Astrocyte of the hippocampus (primary cell): ENCODE results near the gene FAM20C.
"Not testable (repeated sequence)": the region's sequence is repeated elsewhere in the genome, so short reads cannot be mapped to it uniquely, and the experiment has no call there.

ENCODE experiments used
- DNase-seq: peaks from one replicate; pipeline ENCODE4 v3.0.0; 2011; ENCODE audit warnings: low read depth, low spot score

The FAM20C gene

GRCh38 chr7:290554-291372, 98.4 kb downstream of the FAM20C start:
- no peak for DNase-seq

DNA sequence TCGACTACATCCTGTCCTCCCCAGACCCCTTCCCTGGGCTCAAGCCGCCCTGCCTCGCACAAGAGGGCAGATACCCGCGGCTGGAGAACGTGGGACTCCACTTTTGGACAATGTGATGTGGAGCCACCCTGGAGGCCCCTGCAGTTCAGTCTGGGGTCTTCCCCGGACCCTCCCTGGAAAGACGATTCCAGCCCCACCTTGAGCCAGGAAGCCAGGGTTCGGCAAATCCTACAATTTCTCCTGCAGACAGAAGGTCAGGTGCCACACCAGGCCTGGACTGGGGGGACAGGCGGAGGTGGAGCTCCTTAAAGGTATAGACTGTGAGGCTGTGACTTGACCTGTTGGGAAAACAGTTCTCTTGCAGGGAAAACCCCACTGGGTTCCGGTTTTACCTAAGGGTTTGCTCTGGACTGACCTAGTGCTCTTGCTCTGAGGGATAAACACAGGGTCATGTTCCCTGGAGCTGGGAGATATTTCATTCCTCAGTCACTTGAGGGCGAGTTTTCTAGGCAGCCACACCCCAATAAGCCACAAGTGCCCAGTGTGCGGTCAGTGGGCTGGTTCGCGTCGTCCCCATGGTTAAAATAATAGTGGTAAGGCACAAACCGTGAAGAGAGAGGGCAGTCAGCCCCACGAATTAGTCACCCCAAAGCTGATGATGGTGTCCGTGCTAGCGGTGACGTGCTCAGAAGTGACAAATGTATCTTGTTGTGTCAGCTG, 99.2 kb downstream of the FAM20C start:
- no peak for DNase-seq

- DNase-seq: no peak
Observed at GRCh38 chr7:292226-292625, 99.9 kb downstream of the FAM20C start.

DNA sequence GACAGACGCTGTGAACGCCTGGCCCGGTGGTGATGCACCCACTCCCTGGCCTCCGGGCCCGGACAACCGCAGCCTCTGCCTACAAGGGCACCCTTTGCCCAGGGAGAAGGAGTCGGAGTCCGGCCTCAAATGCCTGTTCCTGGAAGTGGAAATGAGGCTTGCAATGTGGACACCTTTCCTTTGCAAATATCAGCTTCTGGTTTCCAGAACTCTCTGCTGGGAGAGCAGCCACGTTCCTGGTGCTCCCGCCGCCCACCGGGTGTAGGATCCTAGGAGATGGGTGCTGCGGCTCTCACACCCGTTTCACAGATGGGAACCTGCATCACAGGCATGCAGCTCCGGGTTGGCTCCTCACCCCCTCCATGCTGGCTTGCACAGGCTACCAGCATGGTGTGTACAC, 100.5 kb downstream of the FAM20C start:
- no peak for DNase-seq

- no peak for DNase-seq
Observed at GRCh38 chr7:293681-294439, 101.5 kb downstream of the FAM20C start.

GRCh38 chr7:294440-295154, 102.2 kb downstream of the FAM20C start:
- DNase-seq: no peak

DNA sequence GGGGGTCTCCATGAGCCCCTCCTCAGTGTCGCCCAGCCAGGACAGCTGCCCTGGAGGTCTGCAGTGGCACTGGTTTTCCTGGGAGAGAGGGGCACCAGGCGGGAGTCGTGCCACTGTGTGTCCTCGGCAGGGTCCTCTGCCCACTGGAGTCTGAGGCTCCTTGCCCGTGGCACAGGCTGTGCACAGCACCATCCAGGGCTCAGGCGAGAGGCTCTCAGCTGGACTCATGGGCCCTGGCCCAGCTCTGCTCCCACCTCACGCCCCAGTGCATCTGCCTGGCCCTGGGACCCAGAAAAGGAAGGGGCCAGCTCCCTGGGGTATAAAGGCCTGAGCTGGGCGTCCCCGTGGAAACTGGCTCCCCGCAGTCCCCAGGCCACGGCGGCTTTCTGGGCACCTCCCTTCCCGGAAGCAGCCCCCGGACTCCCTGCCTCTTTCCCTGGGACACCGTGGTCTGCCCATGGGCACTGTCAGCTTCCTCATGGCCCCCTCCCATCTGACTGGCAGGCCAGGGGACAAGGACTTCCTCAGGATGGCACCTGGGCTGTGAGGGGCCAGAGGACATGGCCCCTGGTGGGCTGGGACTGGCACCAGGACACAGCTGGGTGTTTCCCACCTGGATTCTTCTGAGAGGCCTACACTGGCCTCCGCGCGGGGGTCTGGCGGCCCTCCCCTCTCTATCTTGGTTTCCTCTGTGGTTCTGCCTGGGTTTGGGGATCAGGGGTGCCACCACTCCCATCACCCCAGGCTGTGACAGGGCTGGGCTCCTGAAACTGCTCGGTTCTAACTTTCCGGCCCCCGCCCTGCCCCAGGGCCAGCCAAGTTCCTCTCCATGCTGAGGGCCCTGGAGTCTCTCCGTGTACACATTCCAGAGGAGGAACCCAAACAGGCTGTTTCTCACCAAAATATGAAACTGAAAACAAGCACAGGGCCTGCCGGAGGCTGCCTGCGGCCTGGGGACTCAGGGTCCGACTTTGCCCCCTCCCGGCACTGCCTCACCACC, 103.1 kb downstream of the FAM20C start:
- DNase-seq: no peak

DNA sequence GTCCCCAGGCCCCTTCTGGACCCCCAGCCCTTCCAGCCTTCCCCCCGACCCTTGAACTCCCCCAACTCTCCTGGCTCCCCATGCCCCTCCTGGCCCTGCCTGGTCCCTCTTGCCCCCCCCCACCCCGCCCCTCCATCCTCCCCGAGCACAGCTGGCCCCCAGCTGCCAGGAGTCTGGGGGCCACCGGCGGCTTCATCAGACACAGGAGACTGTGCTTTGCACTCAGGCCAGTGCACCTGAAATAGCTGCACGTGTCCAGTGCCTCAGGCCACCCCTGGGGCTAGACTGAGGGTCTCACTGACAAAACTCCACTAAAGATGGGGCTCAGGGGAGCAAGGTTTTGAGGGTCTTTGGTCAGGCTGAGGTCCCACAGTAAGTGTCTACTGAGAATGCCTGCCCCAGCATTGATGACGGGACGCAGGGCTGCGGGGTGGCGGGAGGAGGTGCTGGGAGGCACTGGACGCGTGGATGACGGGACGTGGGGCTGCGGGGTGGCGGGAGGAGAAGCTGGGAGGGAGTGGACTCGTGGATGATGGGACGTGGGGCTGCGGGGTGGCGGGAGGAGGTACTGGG, 104.1 kb downstream of the FAM20C start:
- no peak for DNase-seq

DNA sequence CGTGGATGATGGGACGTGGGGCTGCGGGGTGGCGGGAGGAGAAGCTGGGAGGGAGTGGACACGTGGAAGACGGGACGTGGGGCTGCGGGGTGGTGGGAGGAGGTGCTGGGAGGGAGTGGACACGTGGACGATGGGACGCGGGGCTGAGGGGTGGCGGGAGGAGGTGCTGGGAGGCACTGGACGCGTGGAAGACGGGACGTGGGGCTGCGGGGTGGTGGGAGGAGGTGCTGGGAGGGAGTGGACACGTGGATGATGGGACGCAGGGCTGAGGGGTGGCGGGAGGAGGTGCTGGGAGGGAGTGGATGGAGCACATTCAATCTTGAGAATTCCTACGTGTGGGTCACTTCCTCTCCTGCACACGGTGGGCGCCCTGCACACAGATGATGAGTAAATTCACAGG, 104.8 kb downstream of the FAM20C start:
- not testable (repeated sequence) for DNase-seq

- DNase-seq: no peak
Observed at GRCh38 chr7:297611-298374, 105.4 kb downstream of the FAM20C start.

- DNase-seq: no peak
Observed at GRCh38 chr7:298375-298702, 106.0 kb downstream of the FAM20C start.

DNA sequence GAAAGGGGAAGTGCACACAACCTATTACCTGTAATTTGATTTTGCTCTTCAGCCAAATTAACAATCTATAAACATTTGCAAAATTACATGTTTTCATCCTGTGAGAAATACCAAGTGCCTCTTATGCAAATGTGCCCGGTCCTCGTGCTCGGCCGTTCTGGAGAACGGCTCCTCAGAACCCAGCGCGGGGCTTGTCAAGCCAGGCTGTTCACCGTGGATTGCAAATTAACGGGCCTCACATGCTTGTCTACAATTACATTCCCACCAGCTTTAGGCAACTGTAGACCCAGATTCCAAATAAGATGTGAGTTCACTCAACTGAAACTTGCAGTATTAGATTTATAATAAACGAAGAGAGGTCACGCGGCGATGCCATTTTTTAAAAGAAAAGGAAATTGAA, 106.4 kb downstream of the FAM20C start:
- DNase-seq: no peak

DNA sequence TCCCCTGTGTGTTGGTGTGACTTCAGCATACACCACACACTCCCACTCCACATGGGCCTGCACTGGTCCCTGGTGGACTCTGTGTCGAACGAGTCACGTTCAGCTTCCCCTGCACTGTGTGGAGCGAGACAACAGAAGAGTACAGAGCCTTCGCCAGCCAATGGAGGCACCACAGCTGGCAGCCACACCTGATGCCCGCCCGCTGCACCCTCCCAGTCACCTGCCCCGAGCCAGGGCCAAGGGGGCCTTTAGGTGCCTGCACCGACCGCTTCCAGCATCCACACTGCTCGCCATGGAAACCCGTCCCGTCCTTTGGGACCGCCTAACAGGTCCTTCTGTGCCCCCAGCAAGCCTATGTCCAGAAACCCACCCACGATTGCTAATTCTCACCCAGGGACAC, 106.8 kb downstream of the FAM20C start:
- no peak for DNase-seq

DNA sequence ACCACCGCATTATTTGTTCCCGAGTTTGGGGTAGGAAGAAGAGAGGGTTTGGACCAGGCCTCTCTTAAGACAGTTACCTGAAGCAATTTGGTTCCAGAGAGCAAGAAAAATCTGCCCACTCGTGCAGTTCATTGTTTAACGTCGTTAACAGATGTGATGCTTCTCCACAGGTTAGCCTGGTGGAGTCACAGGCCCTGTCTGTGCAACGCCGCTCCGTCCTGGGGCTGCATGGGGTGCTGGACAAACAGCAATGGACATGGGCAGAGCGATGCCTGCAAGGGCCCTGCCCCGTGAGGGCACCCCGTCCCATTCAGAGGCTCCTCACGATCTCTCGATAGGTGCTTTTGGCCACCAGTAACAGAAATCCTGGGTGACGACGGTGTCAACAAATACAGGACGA, 107.3 kb downstream of the FAM20C start:
- DNase-seq: no peak

- DNase-seq: no peak
Observed at GRCh38 chr7:300048-300447, 107.7 kb downstream of the FAM20C start.

- no peak for DNase-seq
Observed at GRCh38 chr7:300546-301290, 108.3 kb downstream of the FAM20C start.

DNA sequence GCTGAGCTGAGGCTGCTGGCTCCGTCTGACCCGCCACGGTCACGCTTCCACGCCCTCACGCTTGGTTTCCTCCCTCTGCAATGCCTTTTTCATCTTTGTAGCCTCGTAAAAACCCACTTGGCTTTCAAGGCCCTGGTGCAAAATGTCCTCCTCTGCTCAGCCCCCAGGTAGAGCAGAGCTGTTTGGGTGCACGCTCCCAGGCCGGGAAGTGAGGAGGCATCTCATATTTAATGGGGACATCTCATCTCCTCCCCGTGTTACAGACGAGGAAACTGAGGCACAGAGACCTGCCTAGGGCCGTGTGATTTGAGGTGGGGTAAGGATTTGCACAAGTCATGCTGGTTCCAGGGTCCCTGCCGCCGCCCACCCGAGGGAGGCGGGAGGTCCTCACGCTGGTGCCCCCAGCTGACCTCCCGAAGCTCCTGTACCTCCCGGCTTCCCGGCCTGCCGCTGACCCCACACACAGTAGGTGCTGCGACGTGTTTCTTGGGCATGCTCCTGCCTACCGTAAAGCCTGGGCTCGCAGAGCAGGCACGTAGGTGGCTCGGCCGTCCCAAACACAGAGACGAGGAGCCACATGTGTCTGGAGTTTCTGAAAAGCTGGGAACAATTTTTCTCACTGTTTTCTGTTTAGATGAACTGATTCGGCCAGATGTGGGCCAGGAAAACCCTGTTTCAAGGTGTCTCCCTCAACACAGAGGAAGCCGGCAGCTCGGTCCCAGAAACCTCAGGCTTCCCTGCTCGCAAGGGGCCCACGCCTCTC, 109.1 kb downstream of the FAM20C start:
- no peak for DNase-seq
